CD4-positive, alpha-beta T cell (primary cell): ENCODE results near the gene IQCB1. TPM values are rescaled to one million over a fixed set of nuclear protein-coding genes. Genes with fewer than 3 reads are reported as not detected.
A peak's percentile ranks its signal among the peaks of the same experiment; 100 is the strongest.
"Not testable (repeated sequence)": the region's sequence is repeated elsewhere in the genome, so short reads cannot be mapped to it uniquely, and the experiment has no call there.

ENCODE experiments used
- ATAC-seq: fragments of 200-7000 bp; cut with Tn5 transposase; one replicate; pipeline ENCODE4 v1.10.0; 2022; ENCODE audit warnings: mild to moderate bottlenecking; ENCODE audit not compliant: poor library complexity
- CTCF ChIA-PET: fragments of 350-600 bp; sonication (Branson Sonifier 250); formaldehyde crosslinking; loops from one replicate; lab custom pipeline; 2021; ENCODE audit warnings: antibody characterized with exemption, inconsistent platforms; lab: Charles Lee
- POLR2A ChIA-PET: fragments of 350-600 bp; sonication (Branson Sonifier 250); formaldehyde crosslinking; loops from one replicate; lab custom pipeline; 2021; ENCODE audit warnings: antibody characterized with exemption, inconsistent platforms; lab: Charles Lee
- DNase-seq, 14 experiments: peaks; one replicate each; pipeline ENCODE4 v3.0.0-alpha.2; 2013 to 2020; ENCODE audit warnings: mixed read lengths in 2 of 14
- H3K27ac ChIP-seq, 2 donors: one replicate each; pipeline versions ENCODE4 v1.5.1 to v1.7.0; 2013; ENCODE audit warnings: low read length in 2 of 2, low read depth in 1 of 2, mild to moderate bottlenecking in 1 of 2
- H3K27me3 ChIP-seq, 2 experiments: 1 replicate in 1 of 2; 2 replicates in 1 of 2; pipeline versions ENCODE4 v1.6.1 to v1.7.0; 2013; ENCODE audit warnings: low read length in 2 of 2, control low read depth in 1 of 2, mild to moderate bottlenecking in 1 of 2, moderate library complexity in 1 of 2; ENCODE audit not compliant: insufficient read depth in 2 of 2, control insufficient read depth in 1 of 2
- H3K36me3 ChIP-seq: one replicate; pipeline ENCODE4 v1.6.1; 2013; ENCODE audit warnings: low read length, control low read depth; ENCODE audit not compliant: insufficient read depth
- H3K4me1 ChIP-seq: one replicate; pipeline ENCODE4 v1.6.1; 2013; ENCODE audit warnings: low read length, control low read depth; ENCODE audit not compliant: insufficient read depth
- H3K4me3 ChIP-seq: one replicate; pipeline ENCODE4 v1.5.1; 2013; ENCODE audit warnings: mild to moderate bottlenecking, low read length, moderate library complexity
- H3K9me3 ChIP-seq, 2 experiments: 1 replicate in 1 of 2; 2 replicates in 1 of 2; pipeline versions ENCODE4 v1.6.1 to v1.7.0; 2013; ENCODE audit warnings: low read length in 2 of 2, mild to moderate bottlenecking in 2 of 2, control low read depth in 1 of 2, moderate library complexity in 1 of 2; ENCODE audit not compliant: control insufficient read depth in 1 of 2, insufficient read depth in 1 of 2
- H3K27ac Mint-ChIP-seq: one replicate; pipeline ENCODE4 v1.8.0; 2020; ENCODE audit warnings: mixed read lengths
- H3K27me3 Mint-ChIP-seq: one replicate; pipeline ENCODE4 v1.8.0; 2021; ENCODE audit warnings: mixed read lengths
- H3K36me3 Mint-ChIP-seq: one replicate; pipeline ENCODE4 v1.8.0; 2021; ENCODE audit warnings: low read depth, mixed read lengths
- H3K4me1 Mint-ChIP-seq: one replicate; pipeline ENCODE4 v1.8.0; 2021; ENCODE audit warnings: low read depth, mixed read lengths
- H3K4me3 Mint-ChIP-seq: one replicate; pipeline ENCODE4 v1.8.0; 2020; ENCODE audit warnings: mild to moderate bottlenecking, mixed read lengths
- H3K9me3 Mint-ChIP-seq: one replicate; pipeline ENCODE4 v1.8.0; 2020; ENCODE audit warnings: mixed read lengths
- CTCF ChIP-seq: fragments of 200-600 bp; IDR thresholded peaks from one replicate; pipeline ENCODE4 v1.8.0; 2022; ENCODE audit warnings: antibody characterized with exemption, mild to moderate bottlenecking
- intact Hi-C, 2 experiments: fragments of 100-400 bp; cut with DNase I in 1 of 2; cut with micrococcal nuclease in 1 of 2; formaldehyde crosslinking; loops; one replicate each; pipeline versions ENCODE4 v1.15.1 to v1.9.0; 2023 to 2025; cut with DNase I, micrococcal nuclease
- total RNA-seq, 174 experiments: library from RNA in 2 of 174; stranded (reverse) in 2 of 174; gene quantifications; one replicate each; pipeline ENCODE4 v1.2.3 and lab custom pipeline; 2021 to 2026

IQCB1 gene
- total RNA-seq, 2 experiments from 2014 or later, result 39.6 to 41.3 TPM

- ChIA-PET CTCF (interaction anchor here (1.5 kb wide), 1 partner anchor 29 kb away, joined by 3 read pairs; no protein-coding TSS in a partner anchor), POLR2A (interaction anchor here (0.6 to 1.9 kb wide), 6 partner anchors 31 to 89 kb away, joined by 3 to 9 read pairs (median 4); partner anchors contain the start of genes EAF2, HCLS1 and IQCB1)
- H3K4me3 Mint-ChIP-seq, result no peak within 1 kb of the TSS
- H3K27me3 Mint-ChIP-seq, result peaks cover 12% of the 10 kb centered on the region
- no peak for TF ChIP-seq CTCF
- Histone ChIP-seq H3K27me3 (no peaks in the 10 kb centered on the region), H3K36me3 (no peaks in the 10 kb centered on the region), H3K27ac (peak within 1 kb of the TSS; percentile 92 to 96), H3K4me1 (peaks cover 17% of the 10 kb centered on the region), H3K4me3 (peak within 1 kb of the TSS; percentile 77), H3K9me3 (no peaks in the 10 kb centered on the region)
- no peaks in the 10 kb centered on the region for H3K9me3 Mint-ChIP-seq
- ATAC-seq (peak; percentile 95), DNase-seq (peak; percentile 80 to 99 (median 86))
- no peaks in the 10 kb centered on the region for H3K36me3 Mint-ChIP-seq
- no peak within 1 kb of the TSS for H3K27ac Mint-ChIP-seq
- H3K4me1 Mint-ChIP-seq, result peaks cover 5% of the 10 kb centered on the region
- intact Hi-C loops, result loop anchor here (1.0 to 10.0 kb wide), 11 partner anchors 85 to 1835 kb away; partner anchors contain the start of genes EAF2 (in 2 of the 2), FAM162A (in 2 of the 2), IQCB1 (in 2 of the 2) and MIX23 (in 2 of the 2)
Observed at GRCh38 chr3:121749276-121750086, 85.4 kb downstream of the IQCB1 start, which contains the start of gene GOLGB1. TSS of gene GOLGB1 (minus strand) at chr3:121749741. CDS start at chr3:121730971, 18,770 bp downstream.

DNA sequence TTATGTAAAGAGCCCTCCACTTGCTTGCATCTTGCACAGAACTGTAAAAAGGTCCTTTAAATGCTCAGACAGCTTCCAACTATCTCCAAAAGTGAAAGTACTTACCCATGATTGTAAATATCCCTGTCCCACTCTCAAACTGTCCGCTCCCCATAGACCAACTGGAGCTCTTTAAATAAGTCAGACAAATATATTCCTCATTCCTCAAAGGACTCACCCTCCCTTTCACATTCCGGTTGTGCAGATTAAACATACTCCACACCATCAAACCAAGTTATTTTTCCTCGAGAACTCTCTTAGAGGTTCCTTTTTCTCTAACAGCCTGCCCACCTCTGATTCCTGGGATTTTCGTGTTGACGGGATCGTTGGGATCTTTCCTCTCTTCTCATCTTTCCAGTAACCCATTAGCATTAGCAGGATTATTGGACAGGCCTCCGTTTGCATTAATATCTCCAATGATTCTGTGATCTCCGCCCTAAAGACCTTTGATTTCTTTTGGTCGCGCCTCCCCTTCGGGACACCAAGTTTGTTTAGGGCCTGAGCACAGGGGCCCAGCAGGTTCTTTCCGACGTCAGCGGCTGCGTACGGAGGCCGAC lies 86.1 kb downstream of the IQCB1 start:
- peak overlapping the region; percentile 77 for H3K4me3 ChIP-seq
- peak in 5 of 14 experiments; percentile 7 to 65 (median 28) for DNase-seq
- H3K27ac ChIP-seq, result peak overlapping the region; percentile 92 to 96
- no peaks in the 10 kb centered on the region for H3K9me3 Mint-ChIP-seq
- TF ChIP-seq CTCF, result no peak
- H3K4me1 ChIP-seq, result peaks cover 17% of the 10 kb centered on the region
- no peaks in the 10 kb centered on the region for H3K9me3 ChIP-seq
- no peaks in the 10 kb centered on the region for H3K27me3 ChIP-seq
- ATAC-seq, result no peak
- POLR2A ChIA-PET, result interaction anchor here (0.6 to 1.9 kb wide), 8 partner anchors 30 to 89 kb away, joined by 3 to 9 read pairs (median 4); partner anchors contain the start of genes EAF2, HCLS1 and IQCB1
- no peaks in the 10 kb centered on the region for H3K36me3 Mint-ChIP-seq
- no peaks in the 10 kb centered on the region for H3K36me3 ChIP-seq
- H3K27me3 Mint-ChIP-seq, result peaks cover 12% of the 10 kb centered on the region
- peaks cover 5% of the 10 kb centered on the region for H3K4me1 Mint-ChIP-seq
- no peak overlapping the region for H3K27ac Mint-ChIP-seq
- CTCF ChIA-PET, result interaction anchor here (1.5 kb wide), 1 partner anchor 28 kb away, joined by 3 read pairs; no protein-coding TSS in a partner anchor
- intact Hi-C loops, result loop anchor here (1.0 to 10.0 kb wide), 6 partner anchors 86 to 636 kb away; partner anchors contain the start of genes EAF2 (in 2 of the 2), FAM162A (in 2 of the 2), IQCB1 (in 2 of the 2) and MIX23 (in 2 of the 2)
- no peak overlapping the region for H3K4me3 Mint-ChIP-seq

GRCh38 chr3:121747976-121748375 lies 86.9 kb downstream of the IQCB1 start:
- CTCF ChIA-PET, result no interaction called here
- TF ChIP-seq CTCF, result no peak
- no peak overlapping the region for H3K27ac ChIP-seq
- intact Hi-C loops, result loop anchor here (2.0 to 10.0 kb wide), 5 partner anchors 87 to 637 kb away; partner anchors contain the start of genes EAF2 (in 2 of the 2), FAM162A (in 2 of the 2), IQCB1 (in 2 of the 2) and MIX23 (in 2 of the 2)
- H3K4me1 Mint-ChIP-seq, result peaks cover 8% of the 10 kb centered on the region
- peaks cover 17% of the 10 kb centered on the region for H3K4me1 ChIP-seq
- no peaks in the 10 kb centered on the region for H3K36me3 ChIP-seq
- DNase-seq (no peak), ATAC-seq (no peak)
- no peaks in the 10 kb centered on the region for H3K9me3 ChIP-seq
- H3K9me3 Mint-ChIP-seq, result no peaks in the 10 kb centered on the region
- no peak overlapping the region for H3K27ac Mint-ChIP-seq
- H3K4me3 ChIP-seq, result peak overlapping the region; percentile 77
- POLR2A ChIA-PET, result interaction anchor here (0.7 to 1.8 kb wide), 3 partner anchors 78 to 87 kb away, joined by 4 to 6 read pairs (median 5); partner anchors contain the start of genes EAF2, HCLS1 and IQCB1
- H3K36me3 Mint-ChIP-seq, result peaks cover 3% of the 10 kb centered on the region
- H3K4me3 Mint-ChIP-seq, result no peak overlapping the region
- H3K27me3 ChIP-seq, result no peaks in the 10 kb centered on the region
- peaks cover 12% of the 10 kb centered on the region for H3K27me3 Mint-ChIP-seq

DNA sequence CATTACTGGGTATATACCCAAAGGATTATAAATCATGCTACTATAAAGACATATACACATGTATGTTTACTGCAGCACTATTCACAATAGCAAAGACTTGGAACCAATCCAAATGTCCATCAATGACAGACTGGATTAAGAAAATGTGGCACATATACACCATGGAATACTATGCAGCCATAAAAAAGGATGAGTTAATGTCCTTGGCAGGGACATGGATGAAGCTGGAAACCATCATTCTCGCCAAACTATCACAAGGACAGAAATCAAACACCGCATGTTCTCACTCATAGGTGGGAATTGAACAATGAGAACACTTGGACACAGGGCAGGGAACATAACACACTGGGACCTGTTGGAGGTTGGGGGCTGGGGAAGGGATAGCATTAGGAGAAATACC lies 91.8 kb downstream of the IQCB1 start:
- ATAC-seq, DNase-seq, POLR2A ChIA-PET, H3K27me3 Mint-ChIP-seq, H3K4me3 ChIP-seq, H3K27ac ChIP-seq, H3K27me3 ChIP-seq, H3K9me3 ChIP-seq, CTCF ChIA-PET, H3K27ac Mint-ChIP-seq, H3K36me3 ChIP-seq, H3K4me3 Mint-ChIP-seq, H3K4me1 ChIP-seq, H3K9me3 Mint-ChIP-seq: not testable (repeated sequence)
- peaks cover 32% of the 10 kb centered on the region for H3K36me3 Mint-ChIP-seq
- H3K4me1 Mint-ChIP-seq, result peaks cover 46% of the 10 kb centered on the region
- intact Hi-C loops, result loop anchor here in 1 of 2 experiments (10.0 kb wide), 2 partner anchors 92 to 642 kb away; partner anchors contain the start of genes EAF2, FAM162A, IQCB1 and MIX23
